ENCODE measurements around the gene SEPTIN12.

The SEPTIN12 gene

GRCh38 chr16:4796982-4797804 lies 9.0 kb upstream of the SEPTIN12 start:
- DNase-seq (ENCODE audit: extremely low spot score): no peak
- ChIA-PET POLR2A (no interaction called here), CTCF (interaction anchor here (1.3 to 1.5 kb wide), 3 partner anchors 10 to 173 kb away, joined by 3 to 4 read pairs (median 4); partner anchors contain the start of genes MGRN1 and SEPTIN12)
- no peak for TF ChIP-seq CTCF (IDR thresholded peaks at IDR 0.05; ENCODE audit: control extremely low read depth, extremely low read depth, low read depth, missing control alignments)

- POLR2A ChIA-PET: no interaction called here
- CTCF ChIA-PET: interaction anchor here (1.1 to 1.4 kb wide), 3 partner anchors 8 to 161 kb away, joined by 3 to 4 read pairs (median 3); partner anchors contain the start of gene SEPTIN12
- TF ChIP-seq CTCF (IDR thresholded peaks at IDR 0.05; ENCODE audit: control extremely low read depth, extremely low read depth, low read depth, missing control alignments): no peak
- no peak for DNase-seq (ENCODE audit: extremely low spot score)
Observed at GRCh38 chr16:4795828-4796572, 7.9 kb upstream of the SEPTIN12 start.

- no peak for TF ChIP-seq CTCF (IDR thresholded peaks at IDR 0.05; ENCODE audit: control extremely low read depth, extremely low read depth, low read depth, missing control alignments)
- POLR2A ChIA-PET: no interaction called here
- DNase-seq (ENCODE audit: extremely low spot score): no peak
- CTCF ChIA-PET: interaction anchor here (1.1 kb wide), 1 partner anchor 161 kb away, joined by 3 read pairs; no protein-coding TSS in a partner anchor
Observed at GRCh38 chr16:4795181-4795827, 7.2 kb upstream of the SEPTIN12 start, which contains the start of gene SMIM22. Gene SMIM22 (plus strand): TSS chr16:4795369. CDS start chr16:4795735, 366 bp downstream.

- ChIA-PET POLR2A (interaction anchor here (0.5 kb wide), 1 partner anchor 86 kb away, joined by 5 read pairs; no protein-coding TSS in a partner anchor), CTCF (interaction anchor here (1.1 to 1.2 kb wide), 2 partner anchors 14 to 76 kb away, joined by 3 read pairs; no protein-coding TSS in a partner anchor)
- no peak for TF ChIP-seq CTCF (IDR thresholded peaks at IDR 0.05; ENCODE audit: control extremely low read depth, extremely low read depth, low read depth, missing control alignments)
- DNase-seq (ENCODE audit: extremely low spot score): no peak
Observed at GRCh38 chr16:4792951-4793513, 4.9 kb upstream of the SEPTIN12 start.

GRCh38 chr16:4790871-4791270 lies 2.7 kb upstream of the SEPTIN12 start:
- no peak for DNase-seq (ENCODE audit: extremely low spot score)
- ChIA-PET CTCF (no interaction called here), POLR2A (no interaction called here)
- TF ChIP-seq CTCF (IDR thresholded peaks at IDR 0.05; ENCODE audit: control extremely low read depth, extremely low read depth, low read depth, missing control alignments): no peak

- TF ChIP-seq CTCF (IDR thresholded peaks at IDR 0.05; ENCODE audit: control extremely low read depth, extremely low read depth, low read depth, missing control alignments): no peak
- CTCF ChIA-PET: no interaction called here
- DNase-seq (ENCODE audit: extremely low spot score): no peak
- POLR2A ChIA-PET: no interaction called here
Observed at GRCh38 chr16:4790261-4790660, 2.1 kb upstream of the SEPTIN12 start.

Measured in GM10248 (cell line).